NCI-H2196 treated with DMSO at 0.1 percent for 48 hours (cell line): ENCODE data around the gene RAB36.

ENCODE experiments used
- DNase-seq: peaks from one replicate; lab custom pipeline; 2025; ENCODE audit not compliant: unreplicated experiment; lab: John Stamatoyannopoulos, UW

RAB36 gene

DNA sequence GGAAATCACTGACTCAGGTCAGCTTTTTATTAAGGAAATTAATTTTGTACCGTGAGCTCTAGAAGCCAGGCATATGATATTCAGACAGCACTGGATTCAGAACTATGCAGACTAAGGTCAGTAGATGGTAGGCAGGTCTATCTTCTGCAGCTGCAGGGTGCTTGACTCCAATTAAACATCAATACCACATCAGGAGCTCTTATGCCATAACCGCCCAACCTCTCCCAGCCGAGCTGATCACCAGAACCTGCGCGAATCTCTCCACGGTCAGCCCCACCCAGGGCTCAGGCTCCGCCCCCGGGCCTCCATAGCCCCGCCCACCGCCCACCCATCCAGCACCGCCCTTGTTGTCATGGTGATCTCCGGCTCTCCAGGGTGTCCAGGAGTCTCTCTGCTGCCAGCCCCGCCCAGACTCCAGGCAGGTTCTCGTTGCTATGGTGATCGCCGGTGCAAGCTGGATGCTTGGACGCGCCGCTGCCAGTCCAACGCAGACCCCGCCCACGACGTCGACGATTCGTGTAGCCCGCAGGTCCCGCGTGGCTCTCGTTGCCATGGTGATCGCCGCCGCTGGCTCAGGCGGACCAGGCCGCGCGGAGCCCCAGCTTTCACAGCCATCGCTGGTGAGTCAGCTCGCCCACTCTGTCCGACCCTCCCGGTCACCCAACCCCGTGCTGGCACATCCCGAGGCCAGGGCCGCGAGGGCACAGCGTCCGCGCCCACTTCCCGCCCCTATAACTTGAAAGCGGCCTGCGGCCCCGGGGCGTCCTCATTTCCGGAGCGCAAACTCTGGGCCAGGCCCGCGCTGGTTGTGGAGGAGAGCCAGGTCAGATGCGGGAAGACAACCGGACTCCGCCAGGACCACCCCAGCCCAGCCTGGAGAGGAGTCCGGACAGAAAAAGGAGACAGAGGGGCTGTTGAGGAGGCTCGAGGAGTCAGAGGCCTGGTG lies at the start of gene RAB36:
Gene RAB36, plus strand, starts transcription at position 546 of the 946 bp plus-strand sequence. CDS start 1,140 bp downstream, outside the sequence.
- peak; percentile 89 for DNase-seq

DNA sequence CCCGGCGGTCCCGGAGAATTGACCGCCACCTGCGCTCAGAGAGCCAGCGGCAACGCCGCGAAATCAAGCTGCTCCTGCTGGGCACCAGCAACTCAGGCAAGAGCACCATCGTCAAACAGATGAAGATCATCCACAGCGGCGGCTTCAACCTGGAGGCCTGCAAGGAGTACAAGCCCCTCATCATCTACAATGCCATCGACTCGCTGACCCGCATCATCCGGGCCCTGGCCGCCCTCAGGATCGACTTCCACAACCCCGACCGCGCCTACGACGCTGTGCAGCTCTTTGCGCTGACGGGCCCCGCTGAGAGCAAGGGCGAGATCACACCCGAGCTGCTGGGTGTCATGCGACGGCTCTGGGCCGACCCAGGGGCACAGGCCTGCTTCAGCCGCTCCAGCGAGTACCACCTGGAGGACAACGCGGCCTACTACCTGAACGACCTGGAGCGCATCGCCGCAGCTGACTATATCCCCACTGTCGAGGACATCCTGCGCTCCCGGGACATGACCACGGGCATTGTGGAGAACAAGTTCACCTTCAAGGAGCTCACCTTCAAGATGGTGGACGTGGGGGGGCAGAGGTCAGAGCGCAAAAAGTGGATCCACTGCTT lies 49.4 kb upstream of the RAB36 start:
- no peak for DNase-seq

- no peak for DNase-seq
Measured at GRCh38 chr22:23097412-23098229, 47.7 kb upstream of the RAB36 start.

- DNase-seq: no peak
Measured at GRCh38 chr22:23098230-23098705, 47.0 kb upstream of the RAB36 start.

DNA sequence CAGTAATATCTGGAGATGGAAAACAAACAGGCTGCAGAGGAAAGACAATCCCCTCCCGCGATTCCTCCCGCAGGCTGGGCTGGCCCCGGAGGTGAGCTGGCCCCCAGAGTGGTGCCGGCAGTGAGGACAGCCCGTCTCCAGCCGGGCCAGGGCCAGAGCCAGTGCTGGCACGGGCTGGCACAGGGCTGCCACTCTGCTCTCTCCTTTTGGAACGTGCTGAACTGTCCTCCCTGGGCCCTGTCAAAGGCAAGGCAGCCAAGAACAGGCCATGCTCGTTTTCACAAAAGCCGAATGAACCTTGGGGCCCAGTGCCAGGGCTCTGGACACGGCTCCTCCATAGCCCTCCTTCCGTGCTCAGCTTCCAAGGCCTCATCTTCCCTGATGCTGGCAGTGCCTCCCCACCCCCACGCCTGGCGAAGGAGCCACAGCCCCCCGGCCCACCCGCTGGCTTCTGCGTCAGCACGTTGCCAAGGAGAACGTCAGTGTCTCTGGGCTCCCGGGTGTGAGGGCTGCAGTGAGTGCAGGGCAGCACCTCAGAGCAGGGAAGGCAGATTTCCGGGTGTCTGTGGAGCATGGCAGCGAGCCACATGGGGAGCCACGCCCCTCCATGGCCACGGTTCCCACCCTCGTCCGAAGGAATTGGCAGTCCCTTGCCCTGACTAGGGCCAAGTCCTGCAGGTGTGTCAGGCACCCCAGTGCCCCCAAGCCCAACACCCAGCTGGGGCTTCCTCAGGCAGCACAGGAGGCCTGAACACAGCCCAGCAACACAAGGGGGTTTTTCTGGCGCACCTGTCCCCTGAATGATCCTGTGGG lies 46.4 kb upstream of the RAB36 start:
- DNase-seq: no peak

DNA sequence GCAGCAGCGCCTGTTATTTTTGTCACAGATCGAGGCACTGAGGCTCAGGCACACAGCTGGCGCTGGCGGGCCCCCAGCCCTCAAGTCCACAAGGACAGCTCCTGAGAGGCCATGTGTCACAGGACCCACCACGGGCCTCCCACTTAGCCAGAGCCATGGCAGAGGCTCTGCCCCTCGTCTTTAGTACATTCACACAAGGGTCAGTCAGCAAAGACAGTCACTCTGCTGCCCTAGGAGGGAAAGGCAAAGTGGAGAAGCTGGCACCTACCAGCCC lies 45.8 kb upstream of the RAB36 start:
- DNase-seq: no peak

DNA sequence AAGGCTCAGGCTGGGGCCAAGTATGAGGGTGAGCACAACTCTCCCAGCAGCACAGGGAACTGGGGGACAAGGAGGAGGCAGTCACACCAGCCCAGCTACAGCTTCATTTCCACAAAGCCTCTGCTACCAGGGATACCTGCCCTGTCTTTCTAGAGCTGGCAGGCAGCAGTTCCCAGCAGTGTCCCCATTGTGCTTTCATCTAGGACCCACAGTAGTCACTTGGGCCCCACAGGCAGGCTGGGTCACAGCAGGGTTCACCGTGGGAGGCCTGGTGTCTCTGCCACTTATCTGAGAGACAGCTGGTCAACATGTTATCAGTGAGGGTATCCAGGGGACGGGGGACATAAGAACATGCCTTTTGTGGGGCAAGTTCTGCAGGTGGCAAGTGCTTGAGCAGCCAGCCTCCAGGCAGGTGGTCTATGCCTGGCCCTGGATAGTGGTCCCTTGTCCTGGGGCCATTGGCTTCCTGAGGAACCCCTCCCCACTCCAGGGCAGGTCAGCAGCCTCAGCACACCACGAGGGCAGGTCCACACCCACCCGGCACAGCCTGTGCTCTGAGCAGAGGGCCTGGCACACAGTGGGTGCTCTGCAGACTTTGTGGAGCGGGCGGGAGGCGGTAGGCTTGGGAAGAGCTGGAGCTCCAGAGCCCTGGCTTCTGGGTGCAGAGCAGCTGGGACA lies 45.0 kb upstream of the RAB36 start:
- DNase-seq: no peak

DNA sequence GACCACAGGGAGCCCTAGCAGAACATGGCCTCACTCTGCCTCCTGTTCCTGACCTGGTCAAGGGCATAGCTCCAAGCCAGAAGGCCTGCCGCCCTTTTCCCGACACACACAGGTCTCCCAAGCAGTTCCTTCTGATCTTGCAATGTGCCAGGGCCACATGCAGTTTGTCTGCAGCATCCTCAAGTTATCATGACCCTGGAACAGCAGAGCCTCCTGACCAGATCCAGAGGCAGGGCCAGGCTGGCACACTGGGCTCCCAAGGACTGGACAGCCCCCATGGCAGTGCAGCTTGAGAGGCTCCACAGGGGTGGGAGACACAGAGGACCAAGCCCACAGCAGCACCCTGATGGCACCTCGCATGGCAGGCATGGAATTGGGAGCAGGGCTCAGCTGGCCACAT lies 43.8 kb upstream of the RAB36 start:
- no peak for DNase-seq

DNA sequence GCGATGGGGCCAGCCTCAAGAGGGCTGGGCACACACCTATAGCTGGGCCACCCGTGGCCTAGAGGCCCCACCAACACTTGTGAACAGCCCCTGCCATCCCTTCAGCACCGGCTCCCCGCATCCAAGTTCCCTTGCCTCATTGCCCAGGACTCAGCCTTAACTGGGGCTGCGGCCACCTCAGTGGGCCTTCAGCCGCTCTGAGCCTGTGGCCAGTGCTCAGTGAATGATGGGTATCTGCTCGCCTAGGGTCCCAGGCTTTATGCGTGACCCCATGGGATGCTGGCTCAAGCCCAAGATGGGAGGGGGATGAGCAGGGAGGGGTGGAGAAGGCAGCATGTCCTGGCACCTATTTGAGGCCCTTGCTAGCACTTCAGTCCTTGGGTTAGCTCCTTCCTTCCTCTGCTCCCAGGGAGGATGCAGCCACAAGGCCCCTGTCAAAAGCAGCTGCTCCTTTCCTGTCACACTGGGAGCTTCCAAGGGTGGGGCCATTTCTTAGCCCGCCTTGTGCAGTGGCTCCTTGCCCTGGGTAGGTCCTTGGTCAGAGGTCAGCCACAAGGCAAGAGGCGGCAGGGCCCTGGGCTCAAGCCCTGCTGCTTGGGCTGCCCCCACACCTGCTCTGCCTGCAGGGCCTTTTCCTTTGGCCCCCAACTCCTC lies 43.1 kb upstream of the RAB36 start:
- DNase-seq: no peak

DNA sequence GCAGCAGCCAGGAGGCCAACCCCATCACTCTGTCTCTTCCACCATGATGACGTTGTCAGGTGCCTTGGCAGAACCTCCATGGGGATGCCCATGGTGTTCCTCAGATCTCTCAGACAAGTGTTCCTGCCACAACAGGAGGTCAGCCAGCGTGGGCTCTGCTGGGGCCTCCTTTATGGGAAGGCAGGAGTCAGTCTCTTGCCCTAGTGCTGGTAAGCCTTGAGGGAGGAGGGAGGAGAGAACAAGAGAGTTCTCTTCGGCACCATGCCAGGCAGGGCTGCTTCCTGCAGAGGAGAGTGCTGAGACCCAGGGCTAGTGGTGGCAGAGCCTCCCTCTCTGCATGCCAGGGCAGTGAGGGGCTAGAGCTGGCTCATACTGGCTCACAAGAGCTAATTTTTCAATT lies 42.5 kb upstream of the RAB36 start:
- DNase-seq: no peak

GRCh38 chr22:23103199-23103954 lies 41.9 kb upstream of the RAB36 start:
- no peak for DNase-seq

DNA sequence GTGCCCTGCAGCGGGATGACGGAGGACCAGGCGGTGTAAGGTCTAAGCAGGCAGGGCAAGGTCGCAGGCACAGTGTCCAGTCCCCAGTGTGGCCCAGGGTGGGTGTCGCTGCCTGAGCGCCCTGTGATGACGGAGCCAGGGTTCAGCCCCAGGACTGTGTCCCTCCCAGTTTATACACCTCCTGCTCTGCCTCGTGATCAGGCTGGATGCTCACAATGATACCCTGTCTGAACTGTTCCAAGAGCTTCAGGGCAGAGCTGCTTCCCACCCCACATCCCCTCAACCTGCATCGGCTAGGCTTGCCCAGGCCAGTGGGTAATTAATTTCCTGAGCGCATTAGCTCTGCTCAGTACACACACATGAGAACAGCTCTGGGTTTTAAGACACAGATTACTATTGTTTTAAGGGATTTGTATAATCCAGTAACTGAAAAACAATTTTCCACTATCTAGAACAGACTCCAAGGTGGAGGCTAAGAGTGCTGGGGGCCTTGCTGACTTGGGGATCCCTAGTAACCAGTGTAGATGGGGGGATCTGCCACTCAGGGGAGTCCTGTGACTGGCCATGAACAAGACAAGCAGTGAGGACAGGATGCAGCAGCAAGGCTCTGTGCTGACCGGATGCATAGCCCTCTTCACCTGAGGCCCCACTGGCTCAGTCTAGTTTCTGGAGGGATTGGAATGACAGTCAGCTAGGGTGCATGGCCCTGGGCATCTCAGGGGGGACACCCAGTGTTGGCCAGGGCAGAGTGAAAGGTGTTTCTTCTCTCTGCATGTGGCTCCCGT lies 40.9 kb upstream of the RAB36 start:
- no peak for DNase-seq

GRCh38 chr22:23105304-23105703 lies 40.0 kb upstream of the RAB36 start:
- no peak for DNase-seq

DNA sequence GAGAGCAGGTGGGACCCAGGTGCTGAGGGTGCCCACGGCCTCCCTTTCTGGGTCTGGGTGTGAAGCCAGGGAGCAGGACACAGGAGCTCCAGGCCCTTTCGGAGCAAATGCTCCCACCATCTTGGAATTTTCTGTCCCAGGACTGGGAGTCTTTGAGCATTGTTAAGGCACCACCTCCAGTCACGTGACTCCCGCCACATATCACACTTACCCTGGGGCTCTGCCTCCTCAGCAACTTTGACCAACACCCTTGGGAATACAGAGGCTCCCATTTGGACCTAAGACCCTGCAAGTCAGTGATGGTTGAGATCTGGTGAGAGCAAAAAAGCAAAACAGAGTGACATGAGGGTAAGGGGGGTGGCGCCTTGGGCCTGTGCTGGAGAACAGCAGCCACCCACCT lies 39.4 kb upstream of the RAB36 start:
- DNase-seq: no peak

DNA sequence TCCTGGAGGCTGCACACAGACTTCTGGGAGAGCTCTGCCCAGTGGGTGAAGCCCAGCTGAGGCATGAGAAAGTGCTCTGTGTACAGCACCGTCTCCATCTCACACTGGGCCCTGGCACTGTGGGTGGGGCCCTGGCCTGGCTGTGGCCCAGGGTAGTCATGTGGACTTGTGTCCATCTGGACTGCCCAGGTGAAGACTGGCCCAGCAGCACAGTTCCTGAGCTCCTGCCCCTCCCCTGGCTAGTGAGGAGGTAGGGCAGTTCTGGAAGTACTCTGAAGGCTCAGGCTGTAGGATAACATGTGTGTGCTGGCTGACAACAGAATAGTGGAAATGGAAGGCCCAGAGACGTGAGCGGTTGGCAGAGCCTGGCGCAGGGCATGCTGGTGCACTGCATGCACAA lies 38.9 kb upstream of the RAB36 start:
- DNase-seq: no peak

DNA sequence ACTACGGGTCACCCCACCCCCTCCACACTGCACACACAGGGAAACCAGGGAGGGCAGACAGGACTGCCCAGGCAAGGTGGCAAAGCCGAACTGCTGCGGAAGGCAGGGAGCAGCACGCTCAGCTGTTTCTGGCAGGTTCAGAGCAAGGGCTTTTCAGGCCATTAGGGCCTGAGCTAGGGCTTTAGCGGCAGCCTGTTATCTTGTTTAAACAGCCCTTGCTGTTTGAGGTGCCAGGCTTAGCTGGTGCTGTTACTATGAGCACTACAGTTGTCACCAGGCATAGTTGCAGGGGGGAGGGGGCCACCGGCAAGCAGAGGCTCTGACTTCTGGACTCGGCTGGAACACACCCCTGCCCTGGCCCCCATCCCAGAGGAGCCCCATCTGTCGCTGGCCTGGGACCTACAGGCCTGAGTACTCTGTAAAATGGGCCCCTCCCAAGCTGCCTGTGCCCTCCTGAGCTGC lies 38.3 kb upstream of the RAB36 start:
- no peak for DNase-seq

- no peak for DNase-seq
Measured at GRCh38 chr22:23107487-23108248, 37.6 kb upstream of the RAB36 start.
